Endothelial cell of umbilical vein (primary cell): ENCODE data around the gene INTS1. TPM values are rescaled to one million over a fixed set of nuclear protein-coding genes. Genes with fewer than 3 reads are reported as not detected.
"Not testable (repeated sequence)": the region's sequence is repeated elsewhere in the genome, so short reads cannot be mapped to it uniquely, and the experiment has no call there.

Source experiments
- BruUV-seq: library from RNA; stranded (reverse); fragments of 400-500 nt; replicated peaks from 2 replicates; lab custom pipeline; 2021; lab: Mats Ljungman, UMichigan
- CTCF ChIA-PET: fragments of 300-600, 350-600 bp; sonication (Branson Sonifier 250); formaldehyde crosslinking; loops from one replicate; lab custom pipeline; 2021; ENCODE audit warnings: antibody characterized with exemption, inconsistent platforms; lab: Charles Lee
- POLR2A ChIA-PET: fragments of 300-600, 350-600 bp; sonication (Branson Sonifier 250); formaldehyde crosslinking; loops from one replicate; lab custom pipeline; 2021; ENCODE audit warnings: antibody characterized with exemption, inconsistent platforms; lab: Charles Lee
- DNase-seq: peaks from one replicate; pipeline ENCODE4 v3.0.0-alpha.2; 2011; ENCODE audit warnings: low read depth, low spot score
- FAIRE-seq: peaks from 2 replicates; lab custom pipeline; 2011; peaks lifted over from hg19 to GRCh38; lab: Jason Lieb, UNC
- H2AFZ ChIP-seq: 2 replicates; pipeline ENCODE4 v1.6.0; 2012; ENCODE audit warnings: low read depth, low read length, control low read depth, inconsistent platforms
- H3K27ac ChIP-seq: 2 replicates; pipeline ENCODE4 v1.5.1; 2011; ENCODE audit warnings: low read depth, mild to moderate bottlenecking, control low read depth, low read length, moderate library complexity; ENCODE audit not compliant: insufficient read depth
- H3K27me3 ChIP-seq, 2 experiments: 2 replicates each; pipeline versions ENCODE4 v1.6.0 to v1.6.1; 2011; ENCODE audit warnings: low read length in 2 of 2, mixed read lengths in 1 of 2; ENCODE audit not compliant: control insufficient read depth in 2 of 2, insufficient read depth in 2 of 2
- H3K36me3 ChIP-seq, 2 experiments: 2 replicates in 1 of 2; 3 replicates in 1 of 2; pipeline ENCODE4 v1.5.1; 2011; ENCODE audit warnings: low read length in 2 of 2, mild to moderate bottlenecking in 1 of 2, moderate library complexity in 1 of 2; ENCODE audit not compliant: control insufficient read depth in 2 of 2, insufficient read depth in 2 of 2; ENCODE audit errors: extremely low read depth in 1 of 2
- H3K4me1 ChIP-seq: 3 replicates; pipeline ENCODE4 v1.5.1; 2011; ENCODE audit warnings: mild to moderate bottlenecking, low read length; ENCODE audit not compliant: control insufficient read depth, insufficient read depth; ENCODE audit errors: extremely low read depth
- H3K4me2 ChIP-seq: 2 replicates; pipeline ENCODE4 v1.6.1; 2011; ENCODE audit warnings: low read length, control low read depth, mixed read lengths; ENCODE audit not compliant: insufficient read depth
- H3K4me3 ChIP-seq, 3 experiments: fragments of 200-600 bp in 1 of 3; sonication (generic), shearing (Covaris generic) in 1 of 3; replicated peaks in 1 of 3; 2 replicates each; pipeline ENCODE4 v1.5.1; 2011 to 2016; ENCODE audit warnings: control low read depth in 3 of 3, low read length in 3 of 3, mild to moderate bottlenecking in 2 of 3, inconsistent platforms in 1 of 3, low read depth in 1 of 3, moderate library complexity in 1 of 3; ENCODE audit not compliant: insufficient read depth in 1 of 3
- H3K79me2 ChIP-seq: 2 replicates; pipeline ENCODE4 v1.6.0; 2012; ENCODE audit warnings: low read length, inconsistent platforms; ENCODE audit not compliant: control insufficient read depth, insufficient read depth
- H3K9ac ChIP-seq: replicated peaks from 2 replicates; pipeline ENCODE3; 2011; ENCODE audit warnings: low read length, control low read depth; ENCODE audit not compliant: insufficient read depth; ENCODE audit errors: extremely low read depth
- H3K9me1 ChIP-seq: replicated peaks from 3 replicates; pipeline ENCODE4 v1.6.0; 2011; ENCODE audit warnings: mild to moderate bottlenecking, low read length; ENCODE audit not compliant: control insufficient read depth, insufficient read depth; ENCODE audit errors: extremely low read depth
- H3K9me3 ChIP-seq: replicated peaks from 2 replicates; pipeline ENCODE4 v1.5.1; 2012; ENCODE audit warnings: low read length, inconsistent platforms; ENCODE audit not compliant: control insufficient read depth, insufficient read depth
- H4K20me1 ChIP-seq: replicated peaks from 2 replicates; pipeline ENCODE3; 2011; ENCODE audit warnings: mild to moderate bottlenecking, low read length; ENCODE audit not compliant: control insufficient read depth, insufficient read depth; ENCODE audit errors: extremely low read depth
- CTCF ChIP-seq, 2 donors: IDR thresholded peaks; 1 replicate in 1 of 2; 2 replicates in 1 of 2; pipeline ENCODE4 v1.5.1; 2011; ENCODE audit warnings: low read length in 2 of 2, mild to moderate bottlenecking in 2 of 2, moderate library complexity in 2 of 2, control low read depth in 1 of 2, inconsistent platforms in 1 of 2, low read depth in 1 of 2; ENCODE audit not compliant: insufficient read depth in 1 of 2; ENCODE audit errors: extremely low read depth in 1 of 2
- FOS ChIP-seq: IDR thresholded peaks from 2 replicates; pipeline ENCODE4 v1.6.1; 2011; ENCODE audit warnings: mild to moderate bottlenecking, low read length, moderate library complexity, borderline replicate concordance; ENCODE audit not compliant: insufficient read depth
- GATA2 ChIP-seq: IDR thresholded peaks from 2 replicates; pipeline ENCODE4 v1.7.0; 2011; ENCODE audit warnings: low read depth, mild to moderate bottlenecking, moderate library complexity, mixed read lengths, low read length; ENCODE audit not compliant: insufficient read length, insufficient read depth
- JUN ChIP-seq: IDR thresholded peaks from 2 replicates; pipeline ENCODE4 v1.6.1; 2011; ENCODE audit warnings: borderline replicate concordance, low read depth; ENCODE audit not compliant: insufficient read length, insufficient read depth
- MYC ChIP-seq: IDR thresholded peaks from one replicate; pipeline ENCODE4 v1.6.1; 2011; ENCODE audit warnings: mild to moderate bottlenecking, low read depth, low read length
- POLR2AphosphoS5 ChIP-seq: IDR thresholded peaks from 2 replicates; pipeline ENCODE4 v1.6.1; 2012; ENCODE audit warnings: low read depth, mild to moderate bottlenecking, control low read depth, low read length, moderate library complexity; ENCODE audit not compliant: insufficient read depth
- dilution Hi-C: fragments of 300-500 bp; cut with MboI; formaldehyde crosslinking; loops from one replicate; pipeline ENCODE4 v1.15.0; 2019; ENCODE audit warnings: low sequenced_read_pairs; ENCODE audit not compliant: extremely low pct_ligation_motif_present
- intact Hi-C: fragments of 100-400 bp; cut with micrococcal nuclease; formaldehyde crosslinking; loops from one replicate; pipeline ENCODE4 v1.10.0; 2022
- polyA plus RNA-seq, 4 experiments: library from polyadenylated mRNA; depleted of rRNA in 3 of 4; stranded (reverse) in 3 of 4; unstranded in 1 of 4; fragments of >200 nt; gene quantifications; 2 replicates each; pipeline versions ENCODE4 v1.2.1 to v1.2.3, GENCODE V29; 2011 to 2012; ENCODE audit warnings: missing spikeins in 1 of 4
- total RNA-seq: library from RNA; stranded (reverse); gene quantifications from 2 replicates; pipeline ENCODE4 v1.2.3, GENCODE V29; 2021

Gene INTS1
- total and polyA plus RNA-seq, 2 donors (not counting 3 experiments of a cell fraction or from before 2014, with no cell fraction given) = 57.8 to 116 TPM

DNA sequence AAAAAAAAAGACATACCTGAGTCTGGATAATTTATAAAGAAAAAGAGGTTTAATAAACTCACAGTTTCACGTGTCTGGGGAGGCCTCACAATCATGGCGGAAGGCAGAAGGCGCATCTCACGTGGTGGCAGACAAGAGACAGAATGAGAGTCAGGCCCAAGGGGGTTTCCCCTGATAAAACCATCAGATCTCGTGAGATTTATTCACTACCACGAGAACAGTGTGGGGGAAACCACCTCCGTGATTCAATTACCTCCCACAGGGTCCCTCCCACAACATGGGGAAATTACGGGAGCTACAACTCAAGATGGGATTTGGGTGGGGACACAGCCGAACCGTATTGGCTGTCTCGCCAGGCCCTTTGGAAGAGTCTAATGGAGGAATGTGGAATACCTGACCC is 17.3 kb upstream of the INTS1 start:
- no peak for TF ChIP-seq POLR2AphosphoS5
- DNase-seq = no peak
- FAIRE-seq = no peak
- Histone ChIP-seq H3K27ac (no peak overlapping the region), H3K27me3 (peaks cover 3 to 7% of the 10 kb centered on the region in 2 experiments), H3K36me3 (no peaks in the 10 kb centered on the region), H3K9me3 (no peaks in the 10 kb centered on the region), H2AFZ (no peak overlapping the region), H4K20me1 (no peaks in the 10 kb centered on the region), H3K4me1 (peaks cover 9% of the 10 kb centered on the region), H3K4me2 (no peak overlapping the region), H3K79me2 (no peaks in the 10 kb centered on the region), H3K9ac (no peak overlapping the region), H3K4me3 (no peak overlapping the region), H3K9me1 (no peaks in the 10 kb centered on the region)
- intact Hi-C loops = no loop called here
- POLR2A ChIA-PET = interaction anchor here (0.6 kb wide), 1 partner anchor 300 kb away, joined by 7 read pairs; no protein-coding TSS in a partner anchor
- CTCF ChIA-PET = no interaction called here
- BruUV-seq = no TSS peak
- dilution Hi-C loops = no loop called here

DNA sequence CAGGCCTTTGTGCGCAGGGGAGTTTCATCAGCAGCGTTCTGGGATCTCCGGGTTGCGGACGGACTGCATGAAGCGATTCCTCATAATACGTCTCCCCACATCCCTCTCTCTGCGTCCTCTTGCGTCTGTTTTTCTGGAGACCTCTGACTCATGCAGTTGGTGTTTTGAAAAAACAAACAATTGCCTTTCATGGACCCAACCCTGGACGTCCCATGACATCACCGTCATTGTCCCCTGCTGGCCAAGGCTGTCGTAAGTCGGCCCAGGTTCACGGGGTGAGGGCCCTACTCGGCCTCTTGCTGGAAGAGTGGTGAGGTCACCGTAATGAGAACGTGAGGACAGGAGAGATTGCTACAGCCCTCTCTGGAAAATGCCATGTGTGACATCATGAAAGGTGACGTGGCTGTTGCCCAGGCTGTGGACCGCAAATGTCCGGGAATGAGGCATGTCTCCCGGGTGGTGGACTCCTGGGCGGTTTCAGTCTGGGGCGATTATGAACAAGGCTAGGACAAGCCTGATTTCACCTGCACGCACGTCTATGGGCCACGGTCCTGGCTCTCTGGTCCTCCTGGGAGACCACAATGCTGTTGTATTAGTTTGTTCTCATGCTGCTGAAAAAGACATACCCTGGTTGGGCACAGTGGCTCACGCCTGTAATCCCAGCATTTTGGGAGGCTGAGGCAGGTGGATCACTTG is 16.5 kb upstream of the INTS1 start:
- Histone ChIP-seq H3K4me2 (peak overlapping the region; percentile 46), H3K36me3 (no peaks in the 10 kb centered on the region), H4K20me1 (no peaks in the 10 kb centered on the region), H3K27me3 (peaks cover 2 to 4% of the 10 kb centered on the region in 2 experiments), H2AFZ (peak overlapping the region; percentile 63), H3K9me1 (no peaks in the 10 kb centered on the region), H3K4me1 (peaks cover 9% of the 10 kb centered on the region), H3K27ac (peak overlapping the region; percentile 87), H3K9me3 (no peaks in the 10 kb centered on the region), H3K9ac (peak overlapping the region; percentile 64), H3K4me3 (no peak overlapping the region), H3K79me2 (no peaks in the 10 kb centered on the region)
- ChIA-PET CTCF (no interaction called here), POLR2A (interaction anchor here (0.6 kb wide), 1 partner anchor 299 kb away, joined by 7 read pairs; no protein-coding TSS in a partner anchor)
- FAIRE-seq (peak; percentile 91), DNase-seq (peak; percentile 85)
- BruUV-seq = TSS peak; percentile 89
- no peak for TF ChIP-seq MYC
- no peak for TF ChIP-seq GATA2
- no peak for TF ChIP-seq CTCF (IDR thresholded peaks at IDR 0.05; ENCODE audit: extremely low read depth in 1 of 2, insufficient read depth in 1 of 2, low read depth in 1 of 2, low read length in 2 of 2)
- TF ChIP-seq JUN = peak; percentile 89
- TF ChIP-seq FOS = peak; percentile 47
- dilution Hi-C loops (no loop called here), intact Hi-C loops (loop anchor here (1.0 kb wide), 2 partner anchors 16 to 17 kb away; partner anchors contain the start of gene INTS1)

GRCh38 chr7:1519322-1519922 is 15.2 kb upstream of the INTS1 start:
- H3K4me3 ChIP-seq, POLR2A ChIA-PET, intact Hi-C loops, H3K4me1 ChIP-seq, H2AFZ ChIP-seq, H3K4me2 ChIP-seq, H3K9me1 ChIP-seq, H3K27me3 ChIP-seq, H3K79me2 ChIP-seq, H4K20me1 ChIP-seq, H3K9me3 ChIP-seq, FAIRE-seq, BruUV-seq, H3K27ac ChIP-seq, dilution Hi-C loops, CTCF ChIA-PET, H3K9ac ChIP-seq, DNase-seq, H3K36me3 ChIP-seq: not testable (repeated sequence)
